ENCODE data around the gene ZBBX. TPM values are rescaled to one million over a fixed set of nuclear protein-coding genes. Genes with fewer than 3 reads are reported as not detected.

The ZBBX gene
- polyA plus RNA-seq, 1 of the 3 experiments (the other 2 are of a cell fraction), result 0.18 TPM

DNA sequence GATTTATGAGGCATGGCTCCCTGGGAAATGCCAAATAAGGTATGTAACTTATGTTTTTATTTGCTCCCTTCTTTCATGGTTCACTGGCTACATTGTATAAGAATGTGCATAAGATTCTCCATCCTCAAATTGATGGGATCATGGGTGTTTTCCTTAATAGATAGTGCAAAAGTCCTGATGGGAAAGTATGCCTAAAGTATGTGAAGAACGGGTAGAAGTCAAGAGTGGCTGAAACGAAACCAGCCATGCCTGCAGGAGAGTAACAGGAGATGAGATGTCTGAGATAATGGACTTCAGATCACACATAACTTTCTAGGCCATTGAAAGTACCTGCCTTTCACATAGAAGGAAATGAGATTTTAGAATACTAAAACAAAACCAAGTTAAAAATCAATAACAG, 56.5 kb downstream of the ZBBX start:
- Histone ChIP-seq H3K4me2 (no peak overlapping the region), H3K36me3 (replicated peaks in 1 of 2; ENCODE audit: control insufficient read depth in 1 of 2, insufficient read depth in 2 of 2, low read length in 1 of 2) (no peaks in the 10 kb centered on the region), H3K27me3 (ENCODE audit: insufficient read depth) (no peaks in the 10 kb centered on the region), H3K4me1 (ENCODE audit: control insufficient read depth in 1 of 2, insufficient read depth in 2 of 2, low read depth in 1 of 2, low read length in 1 of 2) (no peaks in the 10 kb centered on the region), H3F3A (replicated peaks; ENCODE audit: insufficient read depth) (no peaks in the 10 kb centered on the region), H3K9ac (no peak overlapping the region), H3K79me2 (ENCODE audit: insufficient read depth) (no peaks in the 10 kb centered on the region), H3K27ac (ENCODE audit: low read depth in 2 of 2, low read length in 1 of 2) (no peak overlapping the region), H3K9me3 (no peaks in the 10 kb centered on the region), H2AFZ (ENCODE audit: low read depth) (no peak overlapping the region), H3K4me3 (ENCODE audit: low read depth in 2 of 2, low read length in 1 of 2) (no peak overlapping the region), H4K20me1 (ENCODE audit: insufficient read depth) (no peaks in the 10 kb centered on the region), H3K9me2 (no peaks in the 10 kb centered on the region; the same call in 1 of the 2 replicates)
- no peak for DNase-seq
- ChIA-PET POLR2A (no interaction called here), CTCF (no interaction called here)
- WGBS (ENCODE audit: low lambda C conversion rate), result 6% methylated on average over 2 of the region's 2 CpGs
- TF ChIP-seq USF1 (IDR thresholded peaks at IDR 0.05; ENCODE audit: borderline replicate concordance, low read depth) (no peak), YY1 (IDR thresholded peaks at IDR 0.05; ENCODE audit: low read depth) (no peak), EZH2phosphoT487 (IDR thresholded peaks at IDR 0.05; ENCODE audit: borderline replicate concordance, low read depth) (no peak), POLR2AphosphoS5 (IDR thresholded peaks at IDR 0.05; ENCODE audit: low read depth, low read length) (no peak), RXRA (IDR thresholded peaks at IDR 0.05; ENCODE audit: borderline replicate concordance, low read depth) (no peak), IRF3 (IDR thresholded peaks at IDR 0.05; ENCODE audit: low read depth, low read length) (no peak), USF2 (IDR thresholded peaks at IDR 0.05; ENCODE audit: borderline replicate concordance, low read depth, low read length) (no peak), NFIC (IDR thresholded peaks at IDR 0.05; ENCODE audit: borderline replicate concordance) (no peak), FOXM1 (IDR thresholded peaks at IDR 0.05; ENCODE audit: low read depth) (no peak), RCOR1 (IDR thresholded peaks at IDR 0.05; ENCODE audit: low read length) (no peak), SIN3A (IDR thresholded peaks at IDR 0.05; ENCODE audit: borderline replicate concordance, low read depth, low read length) (no peak), GABPA (IDR thresholded peaks at IDR 0.05; ENCODE audit: low read depth) (no peak), GATA2 (CRISPR knock-in tag; IDR thresholded peaks at IDR 0.05) (no peak), JUND (IDR thresholded peaks at IDR 0.05) (no peak)
- TF ChIP-seq, protein P1, sequence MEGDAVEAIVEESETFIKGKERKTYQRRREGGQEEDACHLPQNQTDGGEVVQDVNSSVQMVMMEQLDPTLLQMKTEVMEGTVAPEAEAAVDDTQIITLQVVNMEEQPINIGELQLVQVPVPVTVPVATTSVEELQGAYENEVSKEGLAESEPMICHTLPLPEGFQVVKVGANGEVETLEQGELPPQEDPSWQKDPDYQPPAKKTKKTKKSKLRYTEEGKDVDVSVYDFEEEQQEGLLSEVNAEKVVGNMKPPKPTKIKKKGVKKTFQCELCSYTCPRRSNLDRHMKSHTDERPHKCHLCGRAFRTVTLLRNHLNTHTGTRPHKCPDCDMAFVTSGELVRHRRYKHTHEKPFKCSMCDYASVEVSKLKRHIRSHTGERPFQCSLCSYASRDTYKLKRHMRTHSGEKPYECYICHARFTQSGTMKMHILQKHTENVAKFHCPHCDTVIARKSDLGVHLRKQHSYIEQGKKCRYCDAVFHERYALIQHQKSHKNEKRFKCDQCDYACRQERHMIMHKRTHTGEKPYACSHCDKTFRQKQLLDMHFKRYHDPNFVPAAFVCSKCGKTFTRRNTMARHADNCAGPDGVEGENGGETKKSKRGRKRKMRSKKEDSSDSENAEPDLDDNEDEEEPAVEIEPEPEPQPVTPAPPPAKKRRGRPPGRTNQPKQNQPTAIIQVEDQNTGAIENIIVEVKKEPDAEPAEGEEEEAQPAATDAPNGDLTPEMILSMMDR (IDR thresholded peaks at IDR 0.05), result no peak
